CD4-positive, alpha-beta T cell (primary cell): ENCODE results near the gene EDN1. TPM values are rescaled to one million over a fixed set of nuclear protein-coding genes. Genes with fewer than 3 reads are reported as not detected.

Experiments
- ATAC-seq: fragments of 200-7000 bp; cut with Tn5 transposase; one replicate; pipeline ENCODE4 v1.10.0; 2022; ENCODE audit warnings: mild to moderate bottlenecking; ENCODE audit not compliant: poor library complexity
- CTCF ChIA-PET: fragments of 350-600 bp; sonication (Branson Sonifier 250); formaldehyde crosslinking; loops from one replicate; lab custom pipeline; 2021; ENCODE audit warnings: antibody characterized with exemption, inconsistent platforms; lab: Charles Lee
- POLR2A ChIA-PET: fragments of 350-600 bp; sonication (Branson Sonifier 250); formaldehyde crosslinking; loops from one replicate; lab custom pipeline; 2021; ENCODE audit warnings: antibody characterized with exemption, inconsistent platforms; lab: Charles Lee
- DNase-seq, 14 experiments: peaks; one replicate each; pipeline ENCODE4 v3.0.0-alpha.2; 2013 to 2020; ENCODE audit warnings: mixed read lengths in 2 of 14
- H3K27ac ChIP-seq, 2 donors: one replicate each; pipeline versions ENCODE4 v1.5.1 to v1.7.0; 2013; ENCODE audit warnings: low read length in 2 of 2, low read depth in 1 of 2, mild to moderate bottlenecking in 1 of 2
- H3K27me3 ChIP-seq, 2 experiments: 1 replicate in 1 of 2; 2 replicates in 1 of 2; pipeline versions ENCODE4 v1.6.1 to v1.7.0; 2013; ENCODE audit warnings: low read length in 2 of 2, control low read depth in 1 of 2, mild to moderate bottlenecking in 1 of 2, moderate library complexity in 1 of 2; ENCODE audit not compliant: insufficient read depth in 2 of 2, control insufficient read depth in 1 of 2
- H3K36me3 ChIP-seq: one replicate; pipeline ENCODE4 v1.6.1; 2013; ENCODE audit warnings: low read length, control low read depth; ENCODE audit not compliant: insufficient read depth
- H3K4me1 ChIP-seq: one replicate; pipeline ENCODE4 v1.6.1; 2013; ENCODE audit warnings: low read length, control low read depth; ENCODE audit not compliant: insufficient read depth
- H3K4me3 ChIP-seq: one replicate; pipeline ENCODE4 v1.5.1; 2013; ENCODE audit warnings: mild to moderate bottlenecking, low read length, moderate library complexity
- H3K9me3 ChIP-seq, 2 experiments: 1 replicate in 1 of 2; 2 replicates in 1 of 2; pipeline versions ENCODE4 v1.6.1 to v1.7.0; 2013; ENCODE audit warnings: low read length in 2 of 2, mild to moderate bottlenecking in 2 of 2, control low read depth in 1 of 2, moderate library complexity in 1 of 2; ENCODE audit not compliant: control insufficient read depth in 1 of 2, insufficient read depth in 1 of 2
- H3K27ac Mint-ChIP-seq: one replicate; pipeline ENCODE4 v1.8.0; 2020; ENCODE audit warnings: mixed read lengths
- H3K27me3 Mint-ChIP-seq: one replicate; pipeline ENCODE4 v1.8.0; 2021; ENCODE audit warnings: mixed read lengths
- H3K36me3 Mint-ChIP-seq: one replicate; pipeline ENCODE4 v1.8.0; 2021; ENCODE audit warnings: low read depth, mixed read lengths
- H3K4me1 Mint-ChIP-seq: one replicate; pipeline ENCODE4 v1.8.0; 2021; ENCODE audit warnings: low read depth, mixed read lengths
- H3K4me3 Mint-ChIP-seq: one replicate; pipeline ENCODE4 v1.8.0; 2020; ENCODE audit warnings: mild to moderate bottlenecking, mixed read lengths
- H3K9me3 Mint-ChIP-seq: one replicate; pipeline ENCODE4 v1.8.0; 2020; ENCODE audit warnings: mixed read lengths
- intact Hi-C, 2 experiments: fragments of 100-400 bp; cut with DNase I in 1 of 2; cut with micrococcal nuclease in 1 of 2; formaldehyde crosslinking; loops; one replicate each; pipeline versions ENCODE4 v1.15.1 to v1.9.0; 2023 to 2025; cut with DNase I, micrococcal nuclease
- total RNA-seq, 174 experiments: library from RNA in 2 of 174; stranded (reverse) in 2 of 174; gene quantifications; one replicate each; pipeline ENCODE4 v1.2.3 and lab custom pipeline; 2021 to 2026
- TF ChIP-seq, protein P1 (sequence below): fragments of 200-600 bp; IDR thresholded peaks from one replicate; pipeline ENCODE4 v1.8.0; 2022; ENCODE audit warnings: antibody characterized with exemption, mild to moderate bottlenecking

The EDN1 gene
- total RNA-seq, 2 experiments from 2014 or later = 0.80 to 1.1 TPM

DNA sequence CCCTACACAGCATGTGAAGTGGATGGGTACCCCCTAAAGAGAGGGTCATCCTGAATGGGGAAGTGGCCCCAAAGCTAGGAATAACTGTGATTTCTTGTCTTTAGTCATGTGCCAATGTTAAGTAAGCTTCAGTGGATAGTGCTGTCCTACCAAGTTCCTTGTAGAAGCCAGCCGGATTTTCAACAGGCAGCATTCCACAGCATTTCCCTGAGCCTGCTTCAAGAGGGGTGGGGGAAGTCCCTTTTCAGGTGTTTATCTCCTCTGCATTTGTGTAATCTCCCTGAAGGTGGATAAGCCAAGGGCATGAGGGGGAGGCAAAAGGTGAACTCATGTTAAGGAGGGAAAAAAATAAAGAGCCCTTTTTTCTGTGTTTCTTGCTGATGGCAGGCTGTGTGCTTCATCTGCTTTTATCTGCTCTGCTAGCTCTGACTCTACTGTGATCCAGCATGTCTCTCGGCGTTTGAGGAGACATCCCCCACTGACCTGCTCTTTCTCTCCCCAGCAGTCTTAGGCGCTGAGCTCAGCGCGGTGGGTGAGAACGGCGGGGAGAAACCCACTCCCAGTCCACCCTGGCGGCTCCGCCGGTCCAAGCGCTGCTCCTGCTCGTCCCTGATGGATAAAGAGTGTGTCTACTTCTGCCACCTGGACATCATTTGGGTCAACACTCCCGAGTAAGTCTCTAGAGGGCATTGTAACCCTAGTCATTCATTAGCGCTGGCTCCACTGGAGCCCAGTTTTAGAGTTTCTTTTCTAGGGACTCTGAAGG, 1.9 kb downstream of the EDN1 start:
- Histone ChIP-seq H3K36me3 (no peaks in the 10 kb centered on the region), H3K4me1 (peaks cover 12% of the 10 kb centered on the region), H3K9me3 (no peaks in the 10 kb centered on the region), H3K27ac (no peak overlapping the region), H3K27me3 (peaks cover 26 to 34% of the 10 kb centered on the region in 2 experiments), H3K4me3 (no peak overlapping the region)
- Mint-ChIP-seq H3K9me3 (no peaks in the 10 kb centered on the region), H3K27me3 (peaks cover 57% of the 10 kb centered on the region), H3K27ac (no peak overlapping the region), H3K4me1 (peaks cover 20% of the 10 kb centered on the region), H3K4me3 (no peak overlapping the region), H3K36me3 (no peaks in the 10 kb centered on the region)
- ATAC-seq (no peak), DNase-seq (no peak)
- CTCF ChIA-PET = no interaction called here
- TF ChIP-seq, protein P1, sequence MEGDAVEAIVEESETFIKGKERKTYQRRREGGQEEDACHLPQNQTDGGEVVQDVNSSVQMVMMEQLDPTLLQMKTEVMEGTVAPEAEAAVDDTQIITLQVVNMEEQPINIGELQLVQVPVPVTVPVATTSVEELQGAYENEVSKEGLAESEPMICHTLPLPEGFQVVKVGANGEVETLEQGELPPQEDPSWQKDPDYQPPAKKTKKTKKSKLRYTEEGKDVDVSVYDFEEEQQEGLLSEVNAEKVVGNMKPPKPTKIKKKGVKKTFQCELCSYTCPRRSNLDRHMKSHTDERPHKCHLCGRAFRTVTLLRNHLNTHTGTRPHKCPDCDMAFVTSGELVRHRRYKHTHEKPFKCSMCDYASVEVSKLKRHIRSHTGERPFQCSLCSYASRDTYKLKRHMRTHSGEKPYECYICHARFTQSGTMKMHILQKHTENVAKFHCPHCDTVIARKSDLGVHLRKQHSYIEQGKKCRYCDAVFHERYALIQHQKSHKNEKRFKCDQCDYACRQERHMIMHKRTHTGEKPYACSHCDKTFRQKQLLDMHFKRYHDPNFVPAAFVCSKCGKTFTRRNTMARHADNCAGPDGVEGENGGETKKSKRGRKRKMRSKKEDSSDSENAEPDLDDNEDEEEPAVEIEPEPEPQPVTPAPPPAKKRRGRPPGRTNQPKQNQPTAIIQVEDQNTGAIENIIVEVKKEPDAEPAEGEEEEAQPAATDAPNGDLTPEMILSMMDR = no peak
- POLR2A ChIA-PET = no interaction called here
- intact Hi-C loops = no loop called here

DNA sequence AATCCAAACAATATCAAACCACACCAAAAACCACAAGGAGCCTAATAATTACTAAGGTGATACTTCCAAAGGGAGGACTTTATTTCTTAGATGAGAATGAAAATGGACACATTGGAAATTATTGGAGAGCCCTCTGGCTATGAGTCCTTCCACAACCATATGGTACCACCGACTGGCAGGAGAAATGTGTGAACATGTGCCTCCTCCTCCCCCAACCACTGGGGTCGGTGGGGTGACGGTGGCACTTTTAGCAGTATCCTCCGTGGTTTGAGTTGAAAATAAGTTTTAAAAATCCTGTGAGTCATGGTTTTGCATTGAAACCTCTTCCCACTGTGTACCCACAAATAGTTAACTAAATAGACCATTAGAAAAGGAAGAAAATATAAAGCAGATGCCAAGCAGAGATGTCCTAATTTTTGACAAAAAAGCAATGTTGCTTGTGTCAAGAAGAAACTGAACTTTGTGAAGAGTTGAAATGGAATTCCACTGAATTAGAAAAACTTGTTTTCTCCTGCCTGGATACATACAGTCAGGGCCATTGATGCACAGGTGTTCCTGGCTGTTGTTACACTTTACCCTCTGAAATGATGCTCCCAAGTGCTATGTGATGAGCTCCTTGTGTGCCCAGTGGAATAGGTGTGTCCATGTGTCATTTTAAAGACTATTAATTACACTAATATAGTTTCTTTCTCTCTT, 3.2 kb downstream of the EDN1 start:
- no peak overlapping the region for H3K27ac Mint-ChIP-seq
- no peak overlapping the region for H3K4me3 Mint-ChIP-seq
- TF ChIP-seq, protein P1 = no peak
- intact Hi-C loops = no loop called here
- DNase-seq = no peak
- Histone ChIP-seq H3K36me3 (no peaks in the 10 kb centered on the region), H3K27me3 (peaks cover 26 to 34% of the 10 kb centered on the region in 2 experiments), H3K4me3 (no peak overlapping the region), H3K27ac (no peak overlapping the region), H3K4me1 (peaks cover 12% of the 10 kb centered on the region), H3K9me3 (no peaks in the 10 kb centered on the region)
- no peak for ATAC-seq
- H3K9me3 Mint-ChIP-seq = no peaks in the 10 kb centered on the region
- no peaks in the 10 kb centered on the region for H3K36me3 Mint-ChIP-seq
- ChIA-PET CTCF (no interaction called here), POLR2A (no interaction called here)
- peaks cover 20% of the 10 kb centered on the region for H3K4me1 Mint-ChIP-seq
- H3K27me3 Mint-ChIP-seq = peaks cover 57% of the 10 kb centered on the region

DNA sequence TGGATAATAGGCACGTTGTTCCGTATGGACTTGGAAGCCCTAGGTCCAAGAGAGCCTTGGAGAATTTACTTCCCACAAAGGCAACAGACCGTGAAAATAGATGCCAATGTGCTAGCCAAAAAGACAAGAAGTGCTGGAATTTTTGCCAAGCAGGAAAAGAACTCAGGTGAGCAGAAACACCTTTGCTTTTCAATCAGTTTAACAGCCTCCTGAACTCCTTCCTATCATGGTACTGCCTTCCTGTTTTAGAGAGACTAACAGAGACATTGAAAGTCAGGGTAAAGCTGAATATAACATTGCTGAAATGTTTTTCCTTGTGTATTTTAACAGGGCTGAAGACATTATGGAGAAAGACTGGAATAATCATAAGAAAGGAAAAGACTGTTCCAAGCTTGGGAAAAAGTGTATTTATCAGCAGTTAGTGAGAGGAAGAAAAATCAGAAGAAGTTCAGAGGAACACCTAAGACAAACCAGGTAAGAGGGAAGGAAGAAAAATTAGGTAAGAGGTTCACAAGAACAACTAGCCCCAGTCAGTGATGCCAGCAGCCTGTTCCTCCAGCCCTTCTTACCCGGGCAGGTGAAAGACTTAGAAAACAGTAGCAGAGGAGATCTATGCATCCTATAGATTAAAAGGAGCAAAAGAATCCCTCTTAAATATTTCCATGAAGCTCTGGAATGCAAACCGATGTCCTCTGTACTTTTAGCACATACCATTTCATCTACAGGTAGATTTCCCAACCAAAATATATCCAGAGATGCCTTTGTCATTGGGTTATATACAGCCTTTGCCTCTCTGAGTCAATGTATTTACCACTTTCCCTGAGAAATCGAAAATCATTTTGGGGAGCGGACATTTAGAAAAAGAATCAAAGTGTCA, 4.0 kb downstream of the EDN1 start:
- Histone ChIP-seq H3K27ac (no peak overlapping the region), H3K27me3 (peaks cover 23 to 30% of the 10 kb centered on the region in 2 experiments), H3K36me3 (no peaks in the 10 kb centered on the region), H3K4me1 (peaks cover 12% of the 10 kb centered on the region), H3K4me3 (no peak overlapping the region), H3K9me3 (no peaks in the 10 kb centered on the region)
- peaks cover 51% of the 10 kb centered on the region for H3K27me3 Mint-ChIP-seq
- no peak overlapping the region for H3K27ac Mint-ChIP-seq
- no peak overlapping the region for H3K4me3 Mint-ChIP-seq
- ChIA-PET CTCF (no interaction called here), POLR2A (no interaction called here)
- intact Hi-C loops = no loop called here
- TF ChIP-seq, protein P1 = no peak
- no peak for ATAC-seq
- H3K36me3 Mint-ChIP-seq = no peaks in the 10 kb centered on the region
- DNase-seq = no peak
- H3K4me1 Mint-ChIP-seq = peaks cover 19% of the 10 kb centered on the region
- no peaks in the 10 kb centered on the region for H3K9me3 Mint-ChIP-seq
